ENCODE results near the gene UFD1.

Gene UFD1

GRCh38 chr22:19515654-19516377 is 36.8 kb upstream of the UFD1 start:
- no peak for DNase-seq

- no peak for DNase-seq
Observed at GRCh38 chr22:19514831-19515565, 36.0 kb upstream of the UFD1 start.

GRCh38 chr22:19513823-19514222 is 34.8 kb upstream of the UFD1 start:
- DNase-seq: no peak

- DNase-seq: no peak
Observed at GRCh38 chr22:19510919-19511341, 31.9 kb upstream of the UFD1 start.

- DNase-seq: no peak
Observed at GRCh38 chr22:19509923-19510322, 30.9 kb upstream of the UFD1 start.

GRCh38 chr22:19509191-19509590 is 30.2 kb upstream of the UFD1 start:
- DNase-seq: no peak

- DNase-seq: no peak
Observed at GRCh38 chr22:19508024-19508776, 29.2 kb upstream of the UFD1 start.

- no peak for DNase-seq
Observed at GRCh38 chr22:19507534-19507861, 28.5 kb upstream of the UFD1 start.

- no peak for DNase-seq
Observed at GRCh38 chr22:19506212-19506611, 27.2 kb upstream of the UFD1 start.

GRCh38 chr22:19505735-19506126 is 26.7 kb upstream of the UFD1 start:
- no peak for DNase-seq

- DNase-seq: no peak
Observed at GRCh38 chr22:19504900-19505734, 26.1 kb upstream of the UFD1 start.

GRCh38 chr22:19503869-19504268 is 24.9 kb upstream of the UFD1 start:
- DNase-seq: no peak

GRCh38 chr22:19503367-19503766 is 24.4 kb upstream of the UFD1 start:
- DNase-seq: no peak

- DNase-seq: no peak
Observed at GRCh38 chr22:19501897-19502447, 23.0 kb upstream of the UFD1 start.

GRCh38 chr22:19499880-19500242 is 20.9 kb upstream of the UFD1 start:
- no peak for DNase-seq

- no peak for DNase-seq
Observed at GRCh38 chr22:19499236-19499879, 20.4 kb upstream of the UFD1 start.

GRCh38 chr22:19498866-19499190 is 19.8 kb upstream of the UFD1 start:
- no peak for DNase-seq

- DNase-seq: no peak
Observed at GRCh38 chr22:19498154-19498865, 19.3 kb upstream of the UFD1 start.

GRCh38 chr22:19497245-19497644 is 18.3 kb upstream of the UFD1 start:
- no peak for DNase-seq

GRCh38 chr22:19496324-19496630 is 17.3 kb upstream of the UFD1 start:
- DNase-seq: no peak

- no peak for DNase-seq
Observed at GRCh38 chr22:19495562-19496323, 16.8 kb upstream of the UFD1 start.

Measured in cerebellar nuclear complex (tissue), 1 donor.